ENCODE measurements around the gene TBCK.

DNA sequence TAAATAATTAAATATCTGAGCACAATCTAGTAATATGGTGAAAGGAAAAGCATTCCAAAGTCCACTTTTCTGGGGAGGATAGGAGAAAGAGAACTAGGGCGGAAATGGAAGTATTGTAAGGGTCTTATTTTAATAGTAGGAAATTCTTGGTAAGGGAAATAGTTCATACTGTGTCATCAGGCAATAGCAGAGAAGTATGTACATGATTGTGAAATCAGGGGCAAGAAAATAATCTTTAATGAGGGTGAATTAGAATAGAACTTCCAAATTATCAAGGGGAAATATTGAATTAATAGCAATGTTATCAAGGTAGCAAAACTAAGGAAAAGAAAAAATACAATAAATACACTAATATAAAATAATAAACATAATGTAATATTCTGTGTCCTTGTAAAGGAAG, 37.8 kb upstream of the TBCK start:
- TF ChIP-seq, protein P1, sequence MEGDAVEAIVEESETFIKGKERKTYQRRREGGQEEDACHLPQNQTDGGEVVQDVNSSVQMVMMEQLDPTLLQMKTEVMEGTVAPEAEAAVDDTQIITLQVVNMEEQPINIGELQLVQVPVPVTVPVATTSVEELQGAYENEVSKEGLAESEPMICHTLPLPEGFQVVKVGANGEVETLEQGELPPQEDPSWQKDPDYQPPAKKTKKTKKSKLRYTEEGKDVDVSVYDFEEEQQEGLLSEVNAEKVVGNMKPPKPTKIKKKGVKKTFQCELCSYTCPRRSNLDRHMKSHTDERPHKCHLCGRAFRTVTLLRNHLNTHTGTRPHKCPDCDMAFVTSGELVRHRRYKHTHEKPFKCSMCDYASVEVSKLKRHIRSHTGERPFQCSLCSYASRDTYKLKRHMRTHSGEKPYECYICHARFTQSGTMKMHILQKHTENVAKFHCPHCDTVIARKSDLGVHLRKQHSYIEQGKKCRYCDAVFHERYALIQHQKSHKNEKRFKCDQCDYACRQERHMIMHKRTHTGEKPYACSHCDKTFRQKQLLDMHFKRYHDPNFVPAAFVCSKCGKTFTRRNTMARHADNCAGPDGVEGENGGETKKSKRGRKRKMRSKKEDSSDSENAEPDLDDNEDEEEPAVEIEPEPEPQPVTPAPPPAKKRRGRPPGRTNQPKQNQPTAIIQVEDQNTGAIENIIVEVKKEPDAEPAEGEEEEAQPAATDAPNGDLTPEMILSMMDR (IDR thresholded peaks at IDR 0.05): no peak
- TF ChIP-seq EZH2 (IDR thresholded peaks at IDR 0.05; ENCODE audit: borderline replicate concordance, insufficient read depth, low read depth, low read length, poor library complexity, severe bottlenecking): no peak

Measured in B cell (primary cell).